GM12892 (cell line): ENCODE results near the gene SLC25A51.

Experiments used
- POLR2A ChIP-seq: IDR thresholded peaks from 2 replicates; pipeline ENCODE4 v1.6.1; 2011; ENCODE audit warnings: low read depth, low read length, control low read depth
- POLR2AphosphoS5 ChIP-seq: IDR thresholded peaks from 2 replicates; pipeline ENCODE4 v1.6.1; 2011; ENCODE audit warnings: low read depth, low read length, control low read depth
- TAF1 ChIP-seq: IDR thresholded peaks from 2 replicates; pipeline ENCODE4 v1.6.1; 2011; ENCODE audit warnings: low read depth, mild to moderate bottlenecking, control low read depth, low read length, borderline replicate concordance

GRCh38 chr9:37924538-37924937 lies 20.6 kb upstream of the SLC25A51 start:
- TF ChIP-seq POLR2AphosphoS5 (no peak), TAF1 (no peak), POLR2A (no peak)
